Left lung (tissue), 10 donors: ENCODE data around the gene CLDN19. TPM values are rescaled to one million over a fixed set of nuclear protein-coding genes. Genes with fewer than 3 reads are reported as not detected.
A peak's percentile ranks its signal among the peaks of the same experiment; 100 is the strongest.

Experiments used
- ATAC-seq: fragments of 200-7000 bp; cut with Tn5 transposase; one replicate; pipeline ENCODE4 v1.9.1; 2020; ENCODE audit warnings: moderate library complexity
- DNase-seq, 4 donors: peaks; one replicate each; pipeline ENCODE4 v3.0.0-alpha.2; 2013 to 2020
- H3K27ac ChIP-seq, 2 donors: fragments of 200-600 bp; sonication (generic) in 1 of 2; one replicate each; pipeline versions ENCODE4 v1.5.0 to v1.8.0; 2020 to 2021
- H3K27me3 ChIP-seq, 2 donors: fragments of 200-600 bp; sonication (generic) in 1 of 2; one replicate each; pipeline versions ENCODE4 v1.5.0 to v1.8.0; 2020 to 2021
- H3K36me3 ChIP-seq, 2 donors: fragments of 200-600 bp; sonication (generic) in 1 of 2; one replicate each; pipeline versions ENCODE4 v1.5.0 to v1.8.0; 2020 to 2021
- H3K4me1 ChIP-seq, 2 donors: fragments of 200-600 bp; one replicate each; pipeline ENCODE4 v1.8.0; 2021
- H3K4me3 ChIP-seq, 2 donors: fragments of 200-600 bp; sonication (generic) in 1 of 2; one replicate each; pipeline versions ENCODE4 v1.5.0 to v1.8.0; 2020 to 2021; ENCODE audit warnings: mild to moderate bottlenecking in 1 of 2
- H3K9me3 ChIP-seq, 2 donors: fragments of 200-600 bp; sonication (generic) in 1 of 2; one replicate each; pipeline versions ENCODE4 v1.5.0 to v1.8.0; 2020 to 2021
- CTCF ChIP-seq, 2 donors: fragments of 200-600 bp; sonication (generic) in 1 of 2; IDR thresholded peaks; one replicate each; pipeline versions ENCODE4 v1.5.0 to v1.8.0; 2021; ENCODE audit warnings: antibody characterized with exemption in 2 of 2
- intact Hi-C, 2 donors: fragments of 100-400 bp; cut with DNase I; formaldehyde crosslinking; loops; one replicate each; pipeline versions ENCODE4 v1.11.2 to v1.14.2; 2022
- polyA plus RNA-seq, 6 donors: library from polyadenylated mRNA; unstranded; fragments of 120-200 nt; gene quantifications; one replicate each; pipeline ENCODE4 v1.2.1, GENCODE V29; 2013; ENCODE audit not compliant: insufficient read length in 6 of 6
- total RNA-seq, 2 donors: library from RNA; stranded (reverse); fragmentation: NEBNext Ultra II Directional; extraction: Animal tissue kit (Norgen Biotek cat#: 25700); gene quantifications; one replicate each; pipeline ENCODE4 v1.2.1, GENCODE V29; 2021
- donor health status: DM: no; HTN: yes; CAD: no.
- donor health status: DM: no; HTN: no; CAD: no.

CLDN19 gene
- total and polyA plus RNA-seq, 8 donors = 16.5 to 24.1 (median 21.0) TPM; not detected in 2

GRCh38 chr1:42741706-42742105, 1.7 kb upstream of the CLDN19 start:
- no peak overlapping the region for H3K27ac ChIP-seq
- peaks cover 0 to 6% of the 10 kb centered on the region in 2 donors for H3K4me1 ChIP-seq
- no peaks in the 10 kb centered on the region for H3K9me3 ChIP-seq
- H3K36me3 ChIP-seq = peaks cover 0 to 11% of the 10 kb centered on the region in 2 donors
- DNase-seq = no peak
- peaks cover 0 to 5% of the 10 kb centered on the region in 2 donors for H3K27me3 ChIP-seq
- ATAC-seq = no peak
- H3K4me3 ChIP-seq = no peak overlapping the region
- intact Hi-C loops = no loop called here
- TF ChIP-seq CTCF (IDR thresholded peaks at IDR 0.05) = no peak

GRCh38 chr1:42740851-42741580, 980 bp upstream of the CLDN19 start:
- Histone ChIP-seq H3K27ac (no peak overlapping the region), H3K27me3 (peaks cover 0 to 5% of the 10 kb centered on the region in 2 donors), H3K4me1 (peaks cover 0 to 6% of the 10 kb centered on the region in 2 donors), H3K36me3 (peaks cover 0 to 4% of the 10 kb centered on the region in 2 donors), H3K4me3 (no peak overlapping the region), H3K9me3 (no peaks in the 10 kb centered on the region)
- ATAC-seq (no peak), DNase-seq (peak in 1 of 4 donors; percentile 28)
- intact Hi-C loops = no loop called here
- no peak for TF ChIP-seq CTCF (IDR thresholded peaks at IDR 0.05)

GRCh38 chr1:42738678-42739226, 1.3 kb downstream of the CLDN19 start:
- Histone ChIP-seq H3K9me3 (no peaks in the 10 kb centered on the region), H3K27ac (no peak overlapping the region), H3K27me3 (peaks cover 0 to 5% of the 10 kb centered on the region in 2 donors), H3K4me1 (peaks cover 0 to 6% of the 10 kb centered on the region in 2 donors), H3K4me3 (no peak overlapping the region), H3K36me3 (no peaks in the 10 kb centered on the region)
- ATAC-seq = no peak
- no peak for TF ChIP-seq CTCF (IDR thresholded peaks at IDR 0.05)
- intact Hi-C loops = no loop called here
- DNase-seq = no peak

GRCh38 chr1:42737986-42738677, 1.9 kb downstream of the CLDN19 start:
- no peaks in the 10 kb centered on the region for H3K36me3 ChIP-seq
- peaks cover 0 to 5% of the 10 kb centered on the region in 2 donors for H3K27me3 ChIP-seq
- H3K9me3 ChIP-seq = no peaks in the 10 kb centered on the region
- DNase-seq = no peak
- no peak for ATAC-seq
- H3K4me1 ChIP-seq = peaks cover 0 to 6% of the 10 kb centered on the region in 2 donors
- no peak for TF ChIP-seq CTCF (IDR thresholded peaks at IDR 0.05)
- intact Hi-C loops = no loop called here
- H3K4me3 ChIP-seq = no peak overlapping the region
- H3K27ac ChIP-seq = no peak overlapping the region

- intact Hi-C loops = no loop called here
These were observed 2.8 kb downstream of the CLDN19 start for GRCh38 chr1:42737257-42737656.

More at GRCh38 chr1:42737257-42737656, 2.8 kb downstream of the CLDN19 start:
- Histone ChIP-seq H3K4me1 (peaks cover 0 to 6% of the 10 kb centered on the region in 2 donors), H3K27ac (no peak overlapping the region), H3K4me3 (no peak overlapping the region), H3K27me3 (peaks cover 0 to 5% of the 10 kb centered on the region in 2 donors), H3K9me3 (no peaks in the 10 kb centered on the region), H3K36me3 (no peaks in the 10 kb centered on the region)
- ATAC-seq (peak; percentile 56), DNase-seq (peak in 1 of 4 donors; percentile 51)
- TF ChIP-seq CTCF (IDR thresholded peaks at IDR 0.05) = no peak
